CD4-positive, alpha-beta T cell treated with Interleukin-2 at 100 ng/mL for 4 hours (primary cell): ENCODE measurements around the gene EEIG2.

Source experiments
- DNase-seq: peaks from one replicate; pipeline ENCODE4 v3.0.0-alpha.2; 2020; ENCODE audit warnings: low spot score

Gene EEIG2

GRCh38 chr1:108583757-108584427 lies 24.0 kb downstream of the EEIG2 start:
- DNase-seq: no peak

DNA sequence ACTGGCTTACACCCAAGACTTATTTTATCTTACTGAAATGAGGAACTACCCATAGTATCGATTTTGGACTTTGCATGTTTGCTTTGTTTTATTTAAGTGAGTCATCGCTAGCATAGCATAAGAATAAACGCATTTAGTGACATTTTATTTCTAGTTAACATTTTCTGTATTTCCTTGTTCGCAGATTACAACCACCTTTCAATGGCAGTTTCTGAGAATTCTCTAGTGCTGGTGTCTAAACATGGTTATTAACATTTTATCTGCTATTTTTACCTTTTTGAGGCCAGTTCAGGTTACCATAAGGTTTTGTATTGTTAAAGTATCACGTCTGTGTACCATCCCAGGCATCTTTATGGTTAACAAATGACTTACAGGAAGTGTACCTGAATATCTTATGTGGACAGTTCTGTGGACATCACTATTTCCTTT lies 24.5 kb downstream of the EEIG2 start:
- DNase-seq: peak; percentile 31

DNA sequence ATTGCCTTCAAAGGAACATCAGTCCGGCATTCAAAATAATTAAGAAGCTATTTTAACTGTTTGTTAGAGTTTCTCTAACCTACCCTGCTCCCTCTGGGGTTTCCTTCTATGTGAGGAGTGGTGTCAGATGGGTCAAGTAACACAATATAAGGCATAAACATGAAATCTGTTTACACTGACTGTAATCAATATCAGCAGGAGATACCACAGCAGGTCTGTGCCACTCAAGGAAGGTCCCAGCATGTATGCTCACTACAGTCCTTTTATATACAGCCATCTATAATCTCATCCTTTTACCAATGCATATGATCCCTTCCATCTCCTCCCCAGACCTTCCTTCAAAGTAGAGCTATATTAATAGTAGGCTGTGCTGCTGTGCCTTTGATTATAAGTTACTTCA lies 25.4 kb downstream of the EEIG2 start:
- no peak for DNase-seq

DNA sequence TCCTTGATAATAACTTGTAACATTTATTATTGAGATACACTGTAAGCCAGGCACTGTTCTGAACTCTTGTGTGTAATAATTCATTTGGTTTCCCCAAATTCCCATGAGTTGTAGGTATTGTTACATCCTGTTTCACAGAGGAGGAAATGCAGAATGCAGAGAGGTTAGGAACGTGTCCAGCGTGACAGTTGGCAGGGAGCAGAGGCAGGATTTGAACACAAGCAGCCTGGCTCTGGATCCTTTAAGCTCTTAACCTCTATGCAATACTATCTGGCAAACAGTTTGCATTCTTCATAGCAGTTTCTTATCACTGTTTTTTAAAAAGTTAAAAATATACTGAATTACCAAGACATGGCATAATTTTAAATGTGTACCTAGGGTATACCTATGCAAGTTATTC lies 30.5 kb downstream of the EEIG2 start:
- DNase-seq: no peak

- DNase-seq: peak; percentile 92
Observed at GRCh38 chr1:108590957-108591356, 31.1 kb downstream of the EEIG2 start.

GRCh38 chr1:108591466-108591865 lies 31.6 kb downstream of the EEIG2 start:
- DNase-seq: no peak

DNA sequence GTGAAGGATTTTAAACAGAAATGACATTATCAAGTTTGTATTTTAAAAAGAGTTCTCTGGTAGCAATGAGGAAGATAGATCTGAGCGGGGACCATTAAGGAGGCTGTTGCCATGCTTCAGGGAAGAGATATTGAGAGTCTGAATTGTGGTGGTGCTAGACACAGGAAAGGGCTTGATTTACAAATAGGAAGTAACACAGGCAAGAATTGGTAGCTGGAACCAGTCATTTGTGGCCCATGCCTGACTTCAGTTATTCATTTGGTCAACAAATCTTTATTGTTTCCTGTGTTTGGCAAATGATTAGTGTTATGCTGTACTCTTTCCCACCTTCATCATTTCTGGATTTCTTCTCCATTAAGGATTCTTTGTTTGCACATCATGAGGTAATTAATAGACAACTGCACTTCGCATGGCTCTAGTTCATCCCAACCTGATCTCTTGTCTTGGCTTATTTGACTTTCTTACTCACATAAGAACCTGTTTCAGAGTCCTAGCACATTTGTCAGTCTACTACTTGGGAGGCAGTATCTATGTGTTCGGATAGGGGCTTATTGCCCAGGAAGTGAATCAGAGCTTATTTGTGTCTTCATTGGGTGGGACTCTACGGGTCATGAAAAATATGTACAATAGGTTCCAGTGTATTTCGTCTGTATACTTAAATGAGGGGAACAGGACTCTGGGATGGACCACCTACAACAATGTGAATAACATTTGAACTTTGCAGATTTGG lies 32.3 kb downstream of the EEIG2 start:
- peak; percentile 50 for DNase-seq

DNA sequence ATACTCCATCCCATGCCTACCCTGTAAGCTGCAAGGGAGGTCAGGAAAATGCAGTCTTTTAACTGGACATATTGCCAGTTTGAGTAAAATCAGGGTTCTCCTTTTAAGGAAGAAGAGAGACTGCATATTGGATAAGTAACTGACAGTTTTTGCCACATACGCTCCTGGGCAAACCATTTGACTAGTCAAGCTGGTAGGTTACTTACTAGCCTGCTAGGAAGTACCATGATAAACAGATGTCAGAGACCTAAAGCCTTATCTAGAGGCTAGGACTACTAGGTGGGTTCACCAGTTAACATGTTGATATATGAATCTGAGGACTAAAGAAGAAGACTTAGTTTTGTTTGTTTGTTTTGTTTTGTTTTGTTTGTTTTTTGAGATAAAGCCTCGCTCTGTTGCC lies 33.5 kb downstream of the EEIG2 start:
- DNase-seq: no peak

DNA sequence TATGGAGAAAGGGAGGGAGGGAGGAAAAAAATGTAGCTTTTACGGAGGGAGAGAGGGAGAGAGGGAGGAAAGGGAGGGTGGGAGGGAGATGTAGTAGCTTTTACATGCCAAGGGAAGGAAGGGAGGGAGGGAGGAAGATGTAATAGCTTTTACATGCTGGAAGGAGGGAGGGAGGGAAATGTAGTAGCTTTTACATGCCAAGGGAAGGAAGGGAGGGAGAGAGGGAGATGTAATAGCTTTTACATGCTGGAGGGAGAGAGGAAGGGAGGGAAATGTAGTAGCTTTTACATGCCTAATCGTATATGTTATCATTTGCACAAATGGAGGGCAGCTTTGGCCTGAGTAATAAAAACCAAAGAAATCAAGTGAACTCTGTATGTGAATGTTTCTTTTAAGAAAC lies 35.6 kb downstream of the EEIG2 start:
- no peak for DNase-seq

GRCh38 chr1:108597041-108597440 lies 37.1 kb downstream of the EEIG2 start:
- no peak for DNase-seq

DNA sequence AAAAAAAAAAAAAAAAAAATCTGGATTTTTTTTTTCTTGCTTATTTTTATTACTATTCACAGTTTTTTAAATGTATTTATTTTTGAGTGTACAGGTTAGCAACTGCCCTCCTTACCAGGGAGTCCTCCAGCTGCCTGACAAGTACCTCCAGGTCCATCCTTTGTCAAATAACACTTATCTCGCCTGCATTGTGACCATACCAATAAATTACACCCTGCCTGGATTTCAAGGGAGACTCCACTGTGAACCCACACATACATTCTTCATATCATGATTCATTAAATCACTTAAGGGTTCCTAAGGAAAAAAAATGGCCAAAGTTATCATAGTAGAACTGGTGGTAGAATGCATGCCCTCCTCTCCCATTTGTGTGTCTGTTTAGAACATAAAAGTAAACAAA lies 38.4 kb downstream of the EEIG2 start:
- DNase-seq: no peak

- DNase-seq: no peak
Observed at GRCh38 chr1:108600504-108600903, 40.6 kb downstream of the EEIG2 start.

DNA sequence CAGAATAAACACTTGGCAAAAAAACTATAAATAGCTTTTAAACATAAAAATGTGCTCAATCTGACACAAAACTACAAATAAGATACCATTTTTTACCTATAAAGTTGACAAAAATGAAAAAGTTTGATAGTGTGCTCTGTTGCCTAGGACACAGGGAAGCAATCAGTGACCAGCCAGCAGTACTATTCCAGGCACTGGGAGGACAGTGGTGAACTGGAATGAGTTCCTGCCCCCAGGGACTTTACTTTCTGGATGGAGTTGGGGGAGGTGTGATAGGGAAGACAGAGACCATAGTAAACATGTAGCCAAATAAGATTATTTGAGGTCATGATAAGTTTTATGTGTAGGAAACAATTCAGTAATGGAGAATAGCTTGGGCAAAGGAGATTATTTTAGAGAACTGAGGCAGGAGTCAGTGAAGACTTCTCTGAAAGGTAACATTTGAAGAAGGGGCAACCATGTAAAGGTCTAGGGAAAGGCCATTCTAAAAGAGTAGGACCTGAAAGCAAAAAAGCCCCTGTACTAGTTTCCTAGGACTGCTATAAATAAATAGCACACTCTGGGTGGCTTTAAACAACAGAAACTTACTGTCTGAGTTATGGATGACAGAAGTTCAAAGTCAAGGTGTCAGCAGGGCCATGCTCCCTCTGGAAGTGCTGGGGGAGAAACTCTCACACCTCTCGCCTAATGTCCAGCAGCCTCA lies 42.0 kb downstream of the EEIG2 start:
- DNase-seq: no peak

- no peak for DNase-seq
Observed at GRCh38 chr1:108605633-108606032, 45.7 kb downstream of the EEIG2 start.

GRCh38 chr1:108606478-108606877 lies 46.6 kb downstream of the EEIG2 start:
- no peak for DNase-seq

DNA sequence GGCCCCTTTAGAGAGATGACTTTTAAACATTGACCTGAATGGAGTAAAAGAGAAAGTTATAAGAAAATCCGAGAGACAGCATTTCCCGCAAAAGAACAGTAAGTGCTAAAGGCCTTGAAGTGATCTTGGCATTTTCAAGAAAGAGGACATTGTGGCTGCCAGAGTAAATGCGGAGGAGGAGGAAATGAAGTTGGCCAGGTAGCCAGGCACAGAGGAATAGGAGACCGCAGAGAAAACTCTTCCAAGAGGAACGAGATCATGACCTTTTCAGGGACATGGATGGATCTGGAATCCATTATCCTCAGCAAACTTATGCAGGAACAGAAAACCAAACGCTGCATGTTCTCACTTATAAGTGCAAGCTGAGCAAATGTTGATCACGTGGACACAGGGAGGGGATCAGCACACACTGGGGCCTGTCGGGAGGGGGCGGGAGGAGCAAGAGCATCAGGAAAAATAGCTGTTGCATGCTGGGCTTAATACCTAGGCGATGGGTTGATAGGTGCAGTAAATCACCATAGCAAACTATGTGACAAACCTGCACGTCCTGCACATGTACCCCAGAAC lies 49.7 kb downstream of the EEIG2 start:
- DNase-seq: no peak
